Measurements from ENCODE around the gene ZNF133. TPM values are rescaled to one million over a fixed set of nuclear protein-coding genes. Genes with fewer than 3 reads are reported as not detected.

Gene ZNF133
- polyA plus RNA-seq, 1 donor (not counting 4 experiments of a cell fraction or from before 2014, with no cell fraction given): 15.8 TPM

GRCh38 chr20:18321976-18322950 lies 33.9 kb downstream of the ZNF133 start:
- H3K27me3 ChIP-seq (ENCODE audit: control insufficient read depth, extremely low read depth, insufficient read depth, low read length): no peaks in the 10 kb centered on the region
- no peaks in the 10 kb centered on the region for H4K20me1 ChIP-seq (ENCODE audit: control insufficient read depth, extremely low read depth, insufficient read depth, low read length)
- no peak overlapping the region for H3K4me2 ChIP-seq (ENCODE audit: control insufficient read depth, extremely low read depth, insufficient read depth, low read depth, low read length)
- peaks cover 0 to 6% of the 10 kb centered on the region in 2 experiments for H3K36me3 ChIP-seq (ENCODE audit: control insufficient read depth in 2 of 2, extremely low read depth in 1 of 2, insufficient read depth in 2 of 2, low read length in 2 of 2)
- FAIRE-seq (no peak), DNase-seq (ENCODE audit: low read depth, low spot score) (no peak)
- no peak overlapping the region for H3K9ac ChIP-seq (ENCODE audit: control insufficient read depth, extremely low read depth, insufficient read depth, low read length)
- TF ChIP-seq EZH2 (IDR thresholded peaks at IDR 0.05; ENCODE audit: low read length) (no peak), CTCF (optimal IDR thresholded peaks at IDR 0.05 in 1 of 3, IDR thresholded peaks at IDR 0.05 in 1 of 3, conservative IDR thresholded peaks at IDR 0.05 in 1 of 3; ENCODE audit: extremely low read depth in 1 of 3, insufficient read depth in 2 of 3, low read length in 3 of 3) (no peak)
- no peak overlapping the region for H3K27ac ChIP-seq (ENCODE audit: control insufficient read depth, insufficient read depth, low read length)
- H2AFZ ChIP-seq (ENCODE audit: control insufficient read depth, low read length): no peak overlapping the region
- no peaks in the 10 kb centered on the region for H3K4me1 ChIP-seq (ENCODE audit: control insufficient read depth, extremely low read depth, insufficient read depth, low read length)
- no peak overlapping the region for H3K4me3 ChIP-seq (ENCODE audit: control insufficient read depth in 2 of 3, extremely low read depth in 1 of 3, insufficient read depth in 2 of 3, low read depth in 1 of 3, low read length in 3 of 3)
- H3K9me1 ChIP-seq (ENCODE audit: control insufficient read depth, extremely low read depth, insufficient read depth, low read length): no peaks in the 10 kb centered on the region
- dilution Hi-C loops (cut with MboI; ENCODE audit: extremely low pct_ligation_motif_present, low sequenced_read_pairs): no loop called here
- H3K9me3 ChIP-seq (ENCODE audit: control insufficient read depth, low read depth, low read length): no peaks in the 10 kb centered on the region
- no peaks in the 10 kb centered on the region for H3K79me2 ChIP-seq (ENCODE audit: control insufficient read depth, insufficient read depth, low read length)

DNA sequence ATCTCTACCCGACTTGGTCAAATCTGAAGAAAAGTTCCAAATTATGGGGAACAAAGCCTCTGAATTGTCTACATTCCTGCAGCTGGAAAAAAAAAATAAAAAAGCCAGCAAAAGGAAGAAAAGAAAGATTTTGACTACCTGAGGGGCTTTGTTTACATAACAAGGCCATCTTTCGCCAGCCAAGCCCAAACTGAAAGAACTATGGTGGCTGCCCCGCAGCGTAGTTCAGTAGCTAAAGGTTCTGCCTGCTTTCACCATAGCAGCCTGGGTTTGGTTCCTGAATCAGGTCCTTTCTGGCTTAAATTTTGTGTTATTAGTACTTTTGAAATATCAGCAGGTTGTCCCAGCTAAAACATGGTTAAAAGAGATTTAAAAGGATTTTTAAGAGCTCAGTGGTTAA lies 35.4 kb downstream of the ZNF133 start:
- Histone ChIP-seq H3K4me1 (ENCODE audit: control insufficient read depth, extremely low read depth, insufficient read depth, low read length) (no peaks in the 10 kb centered on the region), H3K4me3 (ENCODE audit: control insufficient read depth in 2 of 3, extremely low read depth in 1 of 3, insufficient read depth in 2 of 3, low read depth in 1 of 3, low read length in 3 of 3) (no peak overlapping the region), H4K20me1 (ENCODE audit: control insufficient read depth, extremely low read depth, insufficient read depth, low read length) (no peaks in the 10 kb centered on the region), H3K27ac (ENCODE audit: control insufficient read depth, insufficient read depth, low read length) (no peak overlapping the region), H2AFZ (ENCODE audit: control insufficient read depth, low read length) (no peak overlapping the region), H3K9me3 (ENCODE audit: control insufficient read depth, low read depth, low read length) (no peaks in the 10 kb centered on the region), H3K9me1 (ENCODE audit: control insufficient read depth, extremely low read depth, insufficient read depth, low read length) (no peaks in the 10 kb centered on the region), H3K27me3 (ENCODE audit: control insufficient read depth, extremely low read depth, insufficient read depth, low read length) (no peaks in the 10 kb centered on the region), H3K79me2 (ENCODE audit: control insufficient read depth, insufficient read depth, low read length) (no peaks in the 10 kb centered on the region), H3K36me3 (ENCODE audit: control insufficient read depth in 2 of 2, extremely low read depth in 1 of 2, insufficient read depth in 2 of 2, low read length in 2 of 2) (peaks cover 0 to 3% of the 10 kb centered on the region in 2 experiments), H3K9ac (ENCODE audit: control insufficient read depth, extremely low read depth, insufficient read depth, low read length) (no peak overlapping the region), H3K4me2 (ENCODE audit: control insufficient read depth, extremely low read depth, insufficient read depth, low read depth, low read length) (no peak overlapping the region)
- no peak for TF ChIP-seq CTCF (optimal IDR thresholded peaks at IDR 0.05 in 1 of 3, IDR thresholded peaks at IDR 0.05 in 1 of 3, conservative IDR thresholded peaks at IDR 0.05 in 1 of 3; ENCODE audit: extremely low read depth in 1 of 3, insufficient read depth in 2 of 3, low read length in 3 of 3)
- TF ChIP-seq EZH2 (IDR thresholded peaks at IDR 0.05; ENCODE audit: low read length): no peak
- no peak for DNase-seq (ENCODE audit: low read depth, low spot score)
- FAIRE-seq: no peak
- dilution Hi-C loops (cut with MboI; ENCODE audit: extremely low pct_ligation_motif_present, low sequenced_read_pairs): no loop called here

Data from keratinocyte (primary cell).